SW 1271 (cell line): ENCODE measurements around the gene MICU2.

Source experiments
- DNase-seq, 2 experiments: peaks; one replicate each; lab custom pipeline; 2025; lab: John Stamatoyannopoulos, UW

MICU2 gene

GRCh38 chr13:21544515-21544914 is 59.5 kb downstream of the MICU2 start:
- no peak for DNase-seq

GRCh38 chr13:21542563-21542962 is 61.4 kb downstream of the MICU2 start:
- DNase-seq = no peak

DNA sequence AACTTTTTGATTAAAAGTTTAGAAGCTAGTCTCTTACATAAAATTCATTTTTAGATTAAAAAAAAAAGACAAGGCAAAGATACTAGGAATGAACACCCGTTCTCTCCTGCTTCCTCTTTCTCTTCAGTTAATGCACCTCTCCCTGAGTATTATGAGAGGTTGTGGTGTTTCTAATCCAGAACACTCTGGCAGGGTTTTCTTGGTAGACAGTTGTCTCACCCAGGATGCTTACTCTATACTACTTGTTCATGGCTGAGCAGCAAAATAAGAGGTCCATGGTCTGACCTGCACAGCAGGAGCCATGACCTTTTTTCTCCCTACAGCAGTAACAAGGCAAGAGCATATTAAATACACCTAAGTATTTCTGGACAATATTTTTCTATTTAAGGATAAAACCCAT is 62.0 kb downstream of the MICU2 start:
- no peak for DNase-seq

- DNase-seq = no peak
Observed at GRCh38 chr13:21541271-21541670, 62.7 kb downstream of the MICU2 start.

GRCh38 chr13:21539687-21540086 is 64.3 kb downstream of the MICU2 start:
- DNase-seq = no peak

GRCh38 chr13:21538753-21539152 is 65.2 kb downstream of the MICU2 start:
- DNase-seq = no peak

DNA sequence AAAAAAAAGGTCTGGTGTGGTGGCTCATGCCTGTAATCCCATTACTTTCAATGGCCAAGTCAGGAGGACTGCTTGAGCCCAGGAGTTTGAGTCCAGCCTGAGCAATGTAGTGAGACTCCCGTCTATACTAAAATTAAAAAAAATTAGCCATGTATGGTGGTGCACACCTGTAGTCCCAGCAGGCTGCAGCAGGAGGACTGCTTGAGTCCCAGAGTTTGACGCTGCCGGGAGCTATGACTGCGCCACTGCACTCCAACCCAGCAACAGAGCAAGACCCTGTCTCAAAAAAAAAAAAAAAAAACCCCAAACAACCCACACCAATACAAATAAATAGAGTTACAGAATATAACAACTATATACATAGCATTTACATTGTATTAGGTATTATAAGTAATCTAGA is 65.7 kb downstream of the MICU2 start:
- DNase-seq = no peak

- no peak for DNase-seq
Observed at GRCh38 chr13:21537105-21537504, 66.9 kb downstream of the MICU2 start.

- no peak for DNase-seq
Observed at GRCh38 chr13:21534760-21535159, 69.2 kb downstream of the MICU2 start.

DNA sequence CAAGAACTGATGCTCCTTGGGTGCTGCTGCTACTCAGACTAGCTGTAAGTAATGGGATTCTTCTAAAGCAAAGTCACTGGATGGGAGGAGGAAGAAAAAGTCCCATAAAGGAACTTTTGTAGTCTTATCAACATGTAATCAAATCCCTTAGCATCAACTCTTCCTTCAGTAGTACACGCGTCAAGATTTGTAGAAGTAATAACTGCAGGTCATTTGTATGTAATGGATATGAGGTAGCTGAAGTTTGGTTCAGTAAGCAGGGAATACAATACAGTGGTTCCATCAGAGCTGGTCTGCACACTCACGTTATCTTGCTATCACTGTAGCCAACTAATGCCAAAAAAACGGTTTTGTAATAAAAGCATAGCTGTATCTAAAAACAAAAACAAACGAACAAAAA is 72.5 kb downstream of the MICU2 start:
- DNase-seq = no peak

GRCh38 chr13:21530656-21531055 is 73.3 kb downstream of the MICU2 start:
- DNase-seq = no peak

DNA sequence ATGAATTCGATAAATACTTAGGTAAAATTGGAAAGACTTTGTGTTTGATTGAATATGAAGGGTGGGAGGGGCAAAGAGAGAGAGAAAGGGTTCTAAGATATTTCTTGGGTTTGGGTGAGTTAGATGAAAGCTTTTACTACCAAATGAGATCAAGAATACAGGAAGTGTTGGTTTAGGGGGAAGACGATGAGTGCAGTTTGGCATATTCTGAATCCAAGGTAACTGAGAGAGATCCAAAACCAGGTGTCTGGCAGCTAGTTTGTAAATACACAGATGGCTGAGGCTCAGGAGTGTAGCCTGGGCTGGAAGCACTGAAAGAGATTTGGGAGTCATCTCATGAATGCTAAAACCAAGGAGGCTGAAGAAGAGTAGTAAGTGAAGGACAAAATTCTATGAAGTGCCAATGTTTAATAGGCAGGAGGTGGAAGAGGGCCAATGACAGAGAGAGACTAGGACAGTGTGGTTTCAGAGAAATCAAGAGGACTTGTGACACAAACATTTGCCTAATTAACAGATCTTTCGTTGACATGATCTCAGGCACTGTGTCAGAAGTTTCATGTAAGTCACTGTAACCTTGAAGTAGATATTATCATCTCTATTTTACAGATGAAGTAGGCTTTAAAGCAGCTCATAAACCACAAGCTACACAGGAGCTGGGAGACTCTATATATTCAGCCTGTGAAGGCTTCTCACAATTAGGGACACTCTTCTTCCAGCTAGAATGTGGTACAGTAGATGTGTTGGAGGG is 74.7 kb downstream of the MICU2 start:
- no peak for DNase-seq

- no peak for DNase-seq
Observed at GRCh38 chr13:21528616-21529015, 75.4 kb downstream of the MICU2 start.

DNA sequence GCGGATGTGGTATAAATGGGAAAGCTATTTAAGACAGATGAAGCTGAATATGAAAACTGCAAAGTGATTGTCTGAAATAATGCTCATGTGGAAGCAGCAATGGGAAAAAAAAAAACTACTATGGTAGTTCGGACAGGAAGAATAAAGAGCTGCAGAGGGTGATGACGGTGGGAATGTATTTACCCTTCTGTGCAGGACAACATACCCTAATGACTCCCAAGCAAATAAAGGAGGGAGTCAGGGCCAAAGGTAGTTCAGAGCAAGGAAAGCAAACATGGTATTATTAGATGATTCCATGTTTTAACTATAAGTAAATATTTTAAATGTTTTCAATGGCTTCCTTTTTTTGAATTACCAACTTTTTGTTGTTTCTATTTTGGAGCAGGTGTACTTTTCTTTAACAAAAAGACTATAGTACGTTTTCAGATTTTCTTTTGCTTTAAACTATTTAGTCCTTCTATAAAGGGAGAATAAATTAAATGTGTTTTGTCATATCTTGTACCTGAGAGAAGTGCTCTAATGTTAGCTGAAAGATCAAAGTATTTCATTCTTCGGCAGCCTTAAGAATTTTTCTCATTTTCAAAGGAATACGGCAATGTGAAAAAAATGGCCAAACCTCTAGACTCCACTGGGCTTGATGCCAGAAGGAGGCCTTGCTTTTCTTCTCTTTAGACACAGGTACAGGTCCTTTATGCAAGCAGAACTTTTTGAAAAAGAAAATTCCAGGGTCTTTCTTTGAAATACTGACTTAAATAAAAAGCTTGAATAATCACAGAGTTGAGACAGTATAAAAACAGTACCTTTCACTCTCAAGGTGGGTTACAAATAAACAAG is 77.0 kb downstream of the MICU2 start:
- no peak for DNase-seq

- DNase-seq = no peak
Observed at GRCh38 chr13:21522847-21523246, 81.1 kb downstream of the MICU2 start.

DNA sequence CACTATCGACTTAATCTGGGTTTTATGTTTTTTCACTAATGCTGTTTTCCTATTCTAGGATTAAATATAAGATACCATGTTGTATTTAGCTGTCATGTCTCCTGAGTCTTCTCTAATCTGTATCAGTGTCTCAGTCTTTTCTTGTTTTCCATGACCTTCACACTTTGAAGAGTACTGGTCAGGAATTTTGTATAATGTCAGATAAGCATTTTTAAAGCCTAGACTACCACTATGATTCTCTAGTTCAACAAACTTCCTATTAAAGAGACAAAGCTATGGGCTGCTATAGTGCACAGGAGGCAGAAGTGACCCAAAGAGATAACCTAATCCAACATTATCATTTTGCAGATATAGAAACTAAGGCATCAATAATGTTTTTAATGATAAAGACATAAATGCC is 81.8 kb downstream of the MICU2 start:
- no peak for DNase-seq

DNA sequence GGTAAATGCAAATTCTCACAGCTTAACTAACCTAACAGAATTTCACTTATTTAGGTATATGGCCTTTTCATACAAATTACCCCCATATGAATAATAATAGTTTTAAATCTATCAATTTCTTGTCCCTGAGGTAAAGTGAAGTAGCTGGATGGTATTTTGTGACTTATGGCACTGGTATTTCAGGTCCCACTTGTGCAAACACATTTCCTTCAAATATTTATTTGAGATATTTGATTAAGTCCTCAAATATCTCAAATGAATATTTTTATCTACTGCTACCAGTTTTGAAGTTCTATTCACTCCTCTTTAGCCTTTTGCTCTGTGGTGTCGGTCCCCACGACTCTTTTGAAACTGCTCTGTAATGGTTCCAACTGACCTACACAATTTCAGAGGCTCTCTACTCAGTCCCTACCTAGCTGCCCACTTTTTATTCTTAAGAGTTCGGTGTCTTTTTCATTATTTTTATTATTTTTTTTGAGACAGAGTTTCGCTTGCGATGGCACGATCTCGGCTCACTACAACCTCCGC is 85.3 kb downstream of the MICU2 start:
- DNase-seq = no peak

GRCh38 chr13:21517576-21517975 is 86.4 kb downstream of the MICU2 start:
- no peak for DNase-seq

- DNase-seq = no peak
Observed at GRCh38 chr13:21516805-21517204, 87.2 kb downstream of the MICU2 start.

DNA sequence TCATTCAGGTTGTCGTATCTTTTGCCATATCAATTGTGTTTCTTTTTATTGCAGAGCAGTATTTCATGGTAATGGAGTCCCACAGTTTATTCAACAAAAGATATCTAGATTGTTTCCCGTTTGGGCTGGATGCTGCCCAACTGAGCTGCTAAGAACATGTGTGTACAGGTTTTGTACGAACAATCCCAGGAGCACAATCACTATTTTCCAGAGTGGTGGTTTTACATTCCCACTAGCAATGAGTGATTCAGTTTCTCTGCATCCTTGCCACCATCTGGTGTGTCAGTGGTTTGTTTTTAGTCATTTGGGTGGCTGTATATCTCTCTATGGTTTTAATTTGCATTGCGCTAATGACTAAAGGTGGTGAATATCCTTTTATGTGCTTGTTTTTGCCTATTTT is 92.1 kb downstream of the MICU2 start:
- no peak for DNase-seq

GRCh38 chr13:21504379-21504778 is 99.6 kb downstream of the MICU2 start:
- no peak for DNase-seq

DNA sequence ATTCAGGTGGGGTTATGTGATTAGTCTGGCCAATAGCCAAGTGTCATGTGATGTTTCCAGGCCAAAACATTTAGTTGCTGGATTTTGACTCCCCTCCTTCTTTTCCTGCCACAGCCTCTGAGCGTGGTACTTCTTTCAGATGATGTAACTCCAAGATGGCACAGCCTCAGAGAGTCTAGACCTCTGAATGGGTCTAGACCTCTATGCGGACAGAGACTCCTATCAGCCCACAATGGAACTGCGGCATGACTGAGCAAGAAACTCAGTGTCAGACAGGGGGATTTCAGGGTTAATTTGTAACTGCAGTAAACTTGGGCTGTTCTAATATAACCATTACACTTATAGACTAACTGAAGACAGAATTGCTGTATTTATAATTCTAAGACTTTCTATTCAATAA is 102.3 kb downstream of the MICU2 start:
- no peak for DNase-seq

GRCh38 chr13:21486322-21486721 is 117.6 kb downstream of the MICU2 start:
- DNase-seq = no peak
